PC-9 (cell line): Measurements from ENCODE around the gene HYAL1.

Experiments used
- EZH2 ChIP-seq: fragments of 200-600 bp; sonication (generic); IDR thresholded peaks from 2 replicates; pipeline ENCODE4 v1.8.0; 2017; ENCODE audit warnings: antibody characterized with exemption, low read depth
- TF ChIP-seq, protein P1 (sequence below): fragments of 200-600 bp; sonication (generic); conservative IDR thresholded peaks from 2 replicates; pipeline ENCODE4 v1.6.1; 2017; ENCODE audit warnings: mixed run types, antibody characterized with exemption, mild to moderate bottlenecking, moderate library complexity

DNA sequence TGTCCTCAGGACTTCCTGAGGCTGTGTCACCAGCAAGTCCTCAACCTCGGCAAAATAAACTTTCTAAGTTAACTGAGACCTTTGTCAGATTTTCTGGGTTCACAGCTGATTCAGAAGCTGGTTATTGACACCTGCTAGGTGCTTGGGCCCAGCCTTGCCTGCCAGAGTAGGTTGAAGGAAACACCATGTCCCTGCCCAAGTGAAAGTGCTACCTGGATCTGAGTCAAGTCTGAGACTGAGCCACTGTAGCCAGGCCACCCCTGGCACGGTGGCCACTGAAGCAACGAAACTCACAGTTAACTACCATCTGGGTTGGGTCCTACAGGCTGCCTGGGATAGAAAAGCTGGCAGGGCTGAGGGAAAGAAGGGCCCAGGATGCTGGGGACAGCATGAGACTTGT is 11.0 kb upstream of the HYAL1 start:
- TF ChIP-seq, protein P1, sequence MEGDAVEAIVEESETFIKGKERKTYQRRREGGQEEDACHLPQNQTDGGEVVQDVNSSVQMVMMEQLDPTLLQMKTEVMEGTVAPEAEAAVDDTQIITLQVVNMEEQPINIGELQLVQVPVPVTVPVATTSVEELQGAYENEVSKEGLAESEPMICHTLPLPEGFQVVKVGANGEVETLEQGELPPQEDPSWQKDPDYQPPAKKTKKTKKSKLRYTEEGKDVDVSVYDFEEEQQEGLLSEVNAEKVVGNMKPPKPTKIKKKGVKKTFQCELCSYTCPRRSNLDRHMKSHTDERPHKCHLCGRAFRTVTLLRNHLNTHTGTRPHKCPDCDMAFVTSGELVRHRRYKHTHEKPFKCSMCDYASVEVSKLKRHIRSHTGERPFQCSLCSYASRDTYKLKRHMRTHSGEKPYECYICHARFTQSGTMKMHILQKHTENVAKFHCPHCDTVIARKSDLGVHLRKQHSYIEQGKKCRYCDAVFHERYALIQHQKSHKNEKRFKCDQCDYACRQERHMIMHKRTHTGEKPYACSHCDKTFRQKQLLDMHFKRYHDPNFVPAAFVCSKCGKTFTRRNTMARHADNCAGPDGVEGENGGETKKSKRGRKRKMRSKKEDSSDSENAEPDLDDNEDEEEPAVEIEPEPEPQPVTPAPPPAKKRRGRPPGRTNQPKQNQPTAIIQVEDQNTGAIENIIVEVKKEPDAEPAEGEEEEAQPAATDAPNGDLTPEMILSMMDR, result no peak
- no peak for TF ChIP-seq EZH2
